Prostate gland (tissue), 2 donors: ENCODE results near the gene PDGFRB. TPM values are rescaled to one million over a fixed set of nuclear protein-coding genes. Genes with fewer than 3 reads are reported as not detected.

Experiments
- DNase-seq: peaks from one replicate; pipeline ENCODE4 v3.0.0-alpha.2; 2019; ENCODE audit warnings: low spot score
- H3K27ac ChIP-seq, 2 donors: fragments of 200-600 bp; sonication (generic); 2 replicates each; pipeline ENCODE4 v1.5.1; 2017 to 2019
- H3K27me3 ChIP-seq: fragments of 200-600 bp; sonication (generic); replicated peaks from 2 replicates; pipeline ENCODE4 v1.5.1; 2019; ENCODE audit not compliant: insufficient read depth
- H3K36me3 ChIP-seq, 2 donors: fragments of 200-600 bp; sonication (generic); 1 replicate in 1 of 2; 2 replicates in 1 of 2; pipeline versions ENCODE4 v1.5.1 to v1.8.1; 2017 to 2019
- H3K4me1 ChIP-seq: fragments of 200-600 bp; sonication (generic); replicated peaks from 2 replicates; pipeline ENCODE4 v1.5.1; 2019
- H3K4me3 ChIP-seq, 2 donors: fragments of 200-600 bp; sonication (generic); 2 replicates each; pipeline ENCODE4 v1.5.1; 2017 to 2019
- H3K9me3 ChIP-seq: fragments of 200-600 bp; sonication (generic); 2 replicates; pipeline ENCODE4 v1.5.1; 2017
- CTCF ChIP-seq, 4 experiments: fragments of 200-600 bp in 2 of 4; fragments of 450-650 bp in 2 of 4; sonication (generic) in 2 of 4; IDR thresholded peaks; 1 replicate in 3 of 4; 2 replicates in 1 of 4; pipeline ENCODE4 v1.5.1; 2016 to 2019; ENCODE audit warnings: antibody characterized with exemption in 4 of 4, mild to moderate bottlenecking in 2 of 4, moderate library complexity in 2 of 4
- POLR2A ChIP-seq: fragments of 450-650 bp; IDR thresholded peaks from one replicate; pipeline ENCODE4 v1.6.1; 2016; ENCODE audit warnings: antibody characterized with exemption, mild to moderate bottlenecking
- POLR2AphosphoS5 ChIP-seq: sonication (generic); formaldehyde crosslinking; IDR thresholded peaks from one replicate; pipeline ENCODE4 v1.6.1; 2017; ENCODE audit warnings: antibody characterized with exemption
- WGBS: methylation state at CpG from one replicate; pipeline ENCODE4 v1.1.5; 2018; 5-methylcytosine and 5-hydroxymethylcytosine counted together
- intact Hi-C: fragments of 100-400 bp; cut with DNase I; formaldehyde crosslinking; loops from one replicate; pipeline ENCODE4 v1.14.2; 2022
- total RNA-seq, 2 donors: library from RNA; depleted of rRNA; stranded (reverse); fragments of >200 nt; gene quantifications; one replicate each; pipeline ENCODE4 v1.1.0, GENCODE V29; 2016

Gene PDGFRB
- total RNA-seq, 2 donors from 2014 or later = 14.5 to 161 TPM

- H3K4me3 ChIP-seq = no peak overlapping the region
- intact Hi-C loops = loop anchor here (1.0 to 5.0 kb wide), 2 partner anchors 58 to 192 kb away; no protein-coding TSS in a partner anchor
- no peak for DNase-seq
- H3K27ac ChIP-seq = peak overlapping the region; percentile 11 to 39
- H3K36me3 ChIP-seq = no peaks in the 10 kb centered on the region
- WGBS = 62% methylated on average over 4 of the region's 5 CpGs
- H3K27me3 ChIP-seq = no peaks in the 10 kb centered on the region
- TF ChIP-seq POLR2AphosphoS5 (no peak), POLR2A (no peak), CTCF (IDR thresholded peaks at IDR 0.05) (no peak)
- H3K4me1 ChIP-seq = peaks cover 3% of the 10 kb centered on the region
- H3K9me3 ChIP-seq = no peaks in the 10 kb centered on the region
Measured at GRCh38 chr5:150160448-150161081, 4.9 kb upstream of the PDGFRB start.

- no peak for TF ChIP-seq CTCF (IDR thresholded peaks at IDR 0.05)
- TF ChIP-seq POLR2A = no peak
- no peak for TF ChIP-seq POLR2AphosphoS5
- Histone ChIP-seq H3K27ac (peak overlapping the region; percentile 11 to 39), H3K27me3 (no peaks in the 10 kb centered on the region), H3K36me3 (no peaks in the 10 kb centered on the region), H3K4me3 (no peak overlapping the region), H3K9me3 (no peaks in the 10 kb centered on the region), H3K4me1 (peaks cover 3% of the 10 kb centered on the region)
- 66% methylated on average over 5 of the region's 9 CpGs for WGBS
- DNase-seq = no peak
- intact Hi-C loops = loop anchor here (5.0 kb wide), 1 partner anchor 193 kb away; no protein-coding TSS in a partner anchor
Measured at GRCh38 chr5:150159741-150160179, 4.1 kb upstream of the PDGFRB start.

GRCh38 chr5:150159031-150159430 is 3.4 kb upstream of the PDGFRB start:
- H3K36me3 ChIP-seq = no peaks in the 10 kb centered on the region
- intact Hi-C loops = no loop called here
- H3K4me1 ChIP-seq = peaks cover 3% of the 10 kb centered on the region
- no peak for DNase-seq
- WGBS = 77% methylated on average over 6 of the region's 6 CpGs
- H3K4me3 ChIP-seq = no peak overlapping the region
- TF ChIP-seq POLR2AphosphoS5 (no peak), POLR2A (no peak), CTCF (IDR thresholded peaks at IDR 0.05) (no peak)
- peak overlapping the region; percentile 31 to 46 for H3K27ac ChIP-seq
- H3K9me3 ChIP-seq = no peaks in the 10 kb centered on the region
- H3K27me3 ChIP-seq = no peaks in the 10 kb centered on the region

- no peak overlapping the region for H3K4me3 ChIP-seq
- H3K4me1 ChIP-seq = peaks cover 3% of the 10 kb centered on the region
- H3K27ac ChIP-seq = peak overlapping the region; percentile 31 to 46
- 53% methylated on average over 12 of the region's 12 CpGs for WGBS
- no peaks in the 10 kb centered on the region for H3K36me3 ChIP-seq
- no peaks in the 10 kb centered on the region for H3K9me3 ChIP-seq
- TF ChIP-seq POLR2A (no peak), CTCF (IDR thresholded peaks at IDR 0.05) (no peak), POLR2AphosphoS5 (no peak)
- intact Hi-C loops = no loop called here
- H3K27me3 ChIP-seq = no peaks in the 10 kb centered on the region
- DNase-seq = no peak
Measured at GRCh38 chr5:150158170-150158949, 2.7 kb upstream of the PDGFRB start.
